Measurements from ENCODE around the gene C2CD2L.

C2CD2L gene

DNA sequence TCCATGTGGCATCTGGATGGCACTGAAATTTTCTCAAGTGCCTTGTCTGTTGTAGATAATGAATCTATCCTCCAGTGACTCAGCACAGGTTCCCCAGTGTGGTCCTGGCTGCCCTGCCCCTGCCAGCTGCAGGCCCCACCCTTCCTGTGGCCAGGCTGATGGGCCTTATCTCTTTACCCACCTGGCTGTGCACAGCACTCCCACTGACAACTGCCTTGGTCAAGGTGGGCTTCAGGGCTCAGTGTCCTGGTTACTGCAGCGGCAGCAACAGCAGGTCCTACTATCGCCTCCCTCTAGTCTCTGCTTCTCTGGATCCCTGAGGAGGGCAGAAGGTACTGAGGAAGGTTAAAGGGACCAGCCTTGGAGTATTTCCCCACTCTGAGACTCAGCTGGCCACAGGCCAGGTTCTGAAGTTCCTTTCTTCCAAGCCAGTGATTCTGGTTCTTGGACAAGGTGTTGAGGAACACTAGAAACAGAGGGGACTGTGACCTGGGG lies 19.4 kb upstream of the C2CD2L start:
- DNase-seq (no peak), ATAC-seq (replicated peaks) (no peak)
- Mint-ChIP-seq H3K36me3 (peaks cover 19 to 27% of the 10 kb centered on the region in 2 donors), H3K4me3 (no peak overlapping the region), H3K9me3 (no peaks in the 10 kb centered on the region), H3K27me3 (no peaks in the 10 kb centered on the region), H3K27ac (no peak overlapping the region), H3K4me1 (peaks cover 21 to 37% of the 10 kb centered on the region in 2 donors)

DNA sequence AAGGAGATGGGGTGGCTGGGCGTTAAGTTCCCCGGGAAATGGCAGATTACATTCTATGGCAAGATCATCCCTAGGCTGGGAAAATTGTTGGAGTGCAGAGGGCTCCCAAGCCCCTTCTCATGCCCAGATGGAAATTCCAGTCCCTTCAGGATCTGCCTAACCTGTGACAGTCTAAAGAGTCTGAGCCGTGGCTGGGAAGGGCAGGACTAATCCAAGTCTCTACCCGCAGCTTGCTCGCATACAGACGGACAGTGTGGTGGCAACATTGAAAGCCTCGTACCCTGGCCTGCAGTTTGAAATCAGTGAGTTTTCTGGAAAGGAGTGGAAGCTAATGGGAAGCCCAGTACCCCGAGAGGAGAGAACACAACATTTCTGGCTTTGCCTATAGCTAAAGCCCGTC lies 18.7 kb upstream of the C2CD2L start:
- ATAC-seq (replicated peaks) (no peak), DNase-seq (no peak)
- Mint-ChIP-seq H3K4me3 (no peak overlapping the region), H3K36me3 (peaks cover 19 to 30% of the 10 kb centered on the region in 2 donors), H3K4me1 (peaks cover 24 to 43% of the 10 kb centered on the region in 2 donors), H3K27me3 (no peaks in the 10 kb centered on the region), H3K9me3 (no peaks in the 10 kb centered on the region), H3K27ac (no peak overlapping the region)

GRCh38 chr11:119089319-119089718 lies 17.8 kb upstream of the C2CD2L start:
- H3K27me3 Mint-ChIP-seq, result no peaks in the 10 kb centered on the region
- H3K4me3 Mint-ChIP-seq, result no peak overlapping the region
- ATAC-seq (replicated peaks), result no peak
- H3K9me3 Mint-ChIP-seq, result no peaks in the 10 kb centered on the region
- H3K36me3 Mint-ChIP-seq, result peaks cover 25 to 39% of the 10 kb centered on the region in 2 donors
- no peak overlapping the region for H3K27ac Mint-ChIP-seq
- peaks cover 24 to 51% of the 10 kb centered on the region in 2 donors for H3K4me1 Mint-ChIP-seq
- no peak for DNase-seq

GRCh38 chr11:119091178-119091577 lies 16.0 kb upstream of the C2CD2L start:
- no peaks in the 10 kb centered on the region for H3K9me3 Mint-ChIP-seq
- no peak for ATAC-seq (replicated peaks)
- no peak for DNase-seq
- no peak overlapping the region for H3K27ac Mint-ChIP-seq
- H3K4me3 Mint-ChIP-seq, result no peak overlapping the region
- peaks cover 31 to 43% of the 10 kb centered on the region in 2 donors for H3K36me3 Mint-ChIP-seq
- H3K4me1 Mint-ChIP-seq, result peaks cover 21 to 56% of the 10 kb centered on the region in 2 donors
- H3K27me3 Mint-ChIP-seq, result no peaks in the 10 kb centered on the region

GRCh38 chr11:119091966-119092879 lies 14.9 kb upstream of the C2CD2L start:
- no peaks in the 10 kb centered on the region for H3K9me3 Mint-ChIP-seq
- H3K4me1 Mint-ChIP-seq, result peaks cover 21 to 62% of the 10 kb centered on the region in 2 donors
- H3K4me3 Mint-ChIP-seq, result peak overlapping the region; percentile 19 to 29
- H3K27ac Mint-ChIP-seq, result no peak overlapping the region
- ATAC-seq (replicated peaks), result no peak
- H3K27me3 Mint-ChIP-seq, result no peaks in the 10 kb centered on the region
- H3K36me3 Mint-ChIP-seq, result peaks cover 37 to 50% of the 10 kb centered on the region in 2 donors
- DNase-seq, result no peak

- DNase-seq (no peak), ATAC-seq (replicated peaks) (no peak)
- peak overlapping the region; percentile 95 for H3K27ac Mint-ChIP-seq
- H3K4me1 Mint-ChIP-seq, result peaks cover 21 to 61% of the 10 kb centered on the region in 2 donors
- no peaks in the 10 kb centered on the region for H3K9me3 Mint-ChIP-seq
- H3K27me3 Mint-ChIP-seq, result no peaks in the 10 kb centered on the region
- H3K4me3 Mint-ChIP-seq, result peak overlapping the region; percentile 93 to 97
- H3K36me3 Mint-ChIP-seq, result peaks cover 43 to 54% of the 10 kb centered on the region in 2 donors
Measured at GRCh38 chr11:119092880-119093842, 14.0 kb upstream of the C2CD2L start.

- Mint-ChIP-seq H3K27ac (peak overlapping the region; percentile 97), H3K4me1 (peaks cover 26 to 59% of the 10 kb centered on the region in 2 donors), H3K36me3 (peaks cover 45 to 57% of the 10 kb centered on the region in 2 donors), H3K4me3 (peak overlapping the region; percentile 93 to 97), H3K9me3 (no peaks in the 10 kb centered on the region), H3K27me3 (no peaks in the 10 kb centered on the region)
- ATAC-seq (replicated peaks) (peak; percentile 20 to 22), DNase-seq (peak; percentile 43)
Measured at GRCh38 chr11:119093942-119094815, 13.0 kb upstream of the C2CD2L start.

DNA sequence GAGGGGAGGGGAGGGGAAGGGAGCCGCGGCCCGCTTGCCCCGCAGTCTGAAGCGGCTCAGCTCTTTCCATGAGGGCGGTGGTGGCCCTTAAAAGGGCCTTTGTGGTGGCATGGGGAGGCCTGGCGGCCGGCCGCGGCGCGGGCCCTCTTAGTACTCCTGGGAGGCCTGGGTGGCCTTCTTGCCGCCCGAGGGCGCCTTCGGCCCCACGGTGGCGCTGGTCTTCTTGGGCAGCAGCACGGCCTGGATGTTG lies 12.4 kb upstream of the C2CD2L start:
- ATAC-seq (replicated peaks), result peak; percentile 57 to 61
- no peaks in the 10 kb centered on the region for H3K9me3 Mint-ChIP-seq
- H3K4me3 Mint-ChIP-seq, result peak overlapping the region; percentile 93 to 97
- no peaks in the 10 kb centered on the region for H3K27me3 Mint-ChIP-seq
- peak; percentile 66 for DNase-seq
- H3K36me3 Mint-ChIP-seq, result peaks cover 41 to 55% of the 10 kb centered on the region in 2 donors
- peaks cover 26 to 61% of the 10 kb centered on the region in 2 donors for H3K4me1 Mint-ChIP-seq
- H3K27ac Mint-ChIP-seq, result peak overlapping the region; percentile 97

- ATAC-seq (replicated peaks), result peak; percentile 88 to 92
- peak overlapping the region; percentile 93 to 97 for H3K4me3 Mint-ChIP-seq
- peaks cover 30 to 61% of the 10 kb centered on the region in 2 donors for H3K4me1 Mint-ChIP-seq
- H3K27me3 Mint-ChIP-seq, result no peaks in the 10 kb centered on the region
- peak; percentile 99 for DNase-seq
- peak overlapping the region; percentile 97 for H3K27ac Mint-ChIP-seq
- H3K36me3 Mint-ChIP-seq, result peaks cover 35 to 50% of the 10 kb centered on the region in 2 donors
- H3K9me3 Mint-ChIP-seq, result no peaks in the 10 kb centered on the region
Measured at GRCh38 chr11:119095066-119095880, 11.9 kb upstream of the C2CD2L start.

DNA sequence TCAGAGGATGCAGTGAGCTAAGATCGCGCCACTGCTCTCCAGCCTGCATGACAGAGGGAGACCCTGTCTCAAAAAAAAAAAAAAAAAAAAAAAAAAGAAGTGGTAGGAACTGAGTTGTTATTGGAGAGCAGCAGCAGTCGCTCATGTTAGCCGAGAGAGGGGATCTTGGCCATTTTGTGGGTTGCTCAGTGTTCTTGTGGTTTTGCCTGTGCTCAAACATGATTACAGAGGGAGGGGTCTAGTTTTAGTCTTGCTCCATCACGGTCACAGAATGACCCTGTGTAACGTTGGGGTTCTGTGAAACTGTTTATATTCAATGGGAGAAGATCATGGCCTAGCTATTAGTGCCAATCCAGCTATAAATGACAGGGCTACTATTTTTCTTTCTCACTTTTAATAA lies 7.4 kb upstream of the C2CD2L start:
- Mint-ChIP-seq H3K4me1 (peaks cover 25 to 47% of the 10 kb centered on the region in 2 donors), H3K27me3 (no peaks in the 10 kb centered on the region), H3K9me3 (no peaks in the 10 kb centered on the region), H3K36me3 (peaks cover 20 to 27% of the 10 kb centered on the region in 2 donors), H3K4me3 (no peak overlapping the region), H3K27ac (no peak overlapping the region)
- ATAC-seq (replicated peaks), result no peak
- DNase-seq, result no peak

- ATAC-seq (replicated peaks), result no peak
- H3K4me3 Mint-ChIP-seq, result peak overlapping the region; percentile 93 to 97
- H3K27me3 Mint-ChIP-seq, result no peaks in the 10 kb centered on the region
- H3K4me1 Mint-ChIP-seq, result peaks cover 25 to 40% of the 10 kb centered on the region in 2 donors
- H3K27ac Mint-ChIP-seq, result no peak overlapping the region
- DNase-seq, result no peak
- H3K9me3 Mint-ChIP-seq, result no peaks in the 10 kb centered on the region
- peaks cover 15 to 23% of the 10 kb centered on the region in 2 donors for H3K36me3 Mint-ChIP-seq
Measured at GRCh38 chr11:119100246-119100970, 6.7 kb upstream of the C2CD2L start.

- H3K4me1 Mint-ChIP-seq, result peaks cover 26 to 37% of the 10 kb centered on the region in 2 donors
- peak; percentile 32 to 34 for ATAC-seq (replicated peaks)
- DNase-seq, result no peak
Measured at GRCh38 chr11:119100994-119101758, 6.0 kb upstream of the C2CD2L start.

More at GRCh38 chr11:119100994-119101758, 6.0 kb upstream of the C2CD2L start:
- H3K36me3 Mint-ChIP-seq, result peaks cover 15 to 23% of the 10 kb centered on the region in 2 donors
- H3K9me3 Mint-ChIP-seq, result no peaks in the 10 kb centered on the region
- H3K4me3 Mint-ChIP-seq, result peak overlapping the region; percentile 93 to 97
- H3K27me3 Mint-ChIP-seq, result no peaks in the 10 kb centered on the region
- peak overlapping the region; percentile 98 for H3K27ac Mint-ChIP-seq
